GM19043 (cell line): ENCODE results near the gene ZNF19.
"Not testable (repeated sequence)": the region's sequence is repeated elsewhere in the genome, so short reads cannot be mapped to it uniquely, and the experiment has no call there.

Source experiments
- ATAC-seq: cut with Tn5 transposase; IDR thresholded peaks from one replicate; pipeline ENCODE4 v1.9.1; 2021; ENCODE audit warnings: low read depth; ENCODE audit not compliant: unreplicated experiment

ZNF19 gene

GRCh38 chr16:71489122-71489521 lies at the start of gene ZNF19:
Gene ZNF19 (minus strand): TSS chr16:71489324. CDS start chr16:71482114, 7,210 bp downstream.
- no peak for ATAC-seq

- no peak for ATAC-seq
These were observed 48.5 kb upstream of the ZNF19 start for GRCh38 chr16:71537643-71538042.

GRCh38 chr16:71536752-71537499 lies 47.8 kb upstream of the ZNF19 start:
- ATAC-seq, result no peak

GRCh38 chr16:71532366-71532765 lies 43.2 kb upstream of the ZNF19 start:
- ATAC-seq, result no peak

GRCh38 chr16:71528863-71529262 lies 39.7 kb upstream of the ZNF19 start:
- ATAC-seq, result no peak

GRCh38 chr16:71528257-71528656 lies 39.1 kb upstream of the ZNF19 start:
- ATAC-seq, result no peak

- ATAC-seq, result no peak
These were observed 37.0 kb upstream of the ZNF19 start, which contains the start of gene CHST4 for GRCh38 chr16:71526111-71526631. Gene CHST4 (plus strand): TSS chr16:71526426. CDS start chr16:71536678, 10,252 bp downstream.

- no peak for ATAC-seq
These were observed 35.7 kb upstream of the ZNF19 start for GRCh38 chr16:71524566-71525553.

- ATAC-seq, result no peak
These were observed 31.4 kb upstream of the ZNF19 start for GRCh38 chr16:71520550-71520949.

- no peak for ATAC-seq
These were observed 25.9 kb upstream of the ZNF19 start for GRCh38 chr16:71515026-71515425.

GRCh38 chr16:71514476-71514875 lies 25.4 kb upstream of the ZNF19 start:
- no peak for ATAC-seq

GRCh38 chr16:71513302-71513701 lies 24.2 kb upstream of the ZNF19 start:
- no peak for ATAC-seq

GRCh38 chr16:71507061-71507460 lies 17.9 kb upstream of the ZNF19 start:
- no peak for ATAC-seq

GRCh38 chr16:71504901-71505300 lies 15.8 kb upstream of the ZNF19 start:
- no peak for ATAC-seq

GRCh38 chr16:71504051-71504450 lies 14.9 kb upstream of the ZNF19 start:
- ATAC-seq, result not testable (repeated sequence)

- ATAC-seq, result no peak
These were observed 12.4 kb upstream of the ZNF19 start for GRCh38 chr16:71501547-71501946.

- no peak for ATAC-seq
These were observed 11.8 kb upstream of the ZNF19 start for GRCh38 chr16:71500964-71501363.

- peak; percentile 81 for ATAC-seq
These were observed 10.7 kb upstream of the ZNF19 start for GRCh38 chr16:71499775-71500364.

GRCh38 chr16:71498031-71498430 lies 8.9 kb upstream of the ZNF19 start:
- ATAC-seq, result no peak

GRCh38 chr16:71493213-71493612 lies 4.1 kb upstream of the ZNF19 start:
- no peak for ATAC-seq

GRCh38 chr16:71492786-71493185 lies 3.7 kb upstream of the ZNF19 start:
- no peak for ATAC-seq
